ENCODE results near the gene MRPL50.
A peak's percentile ranks its signal among the peaks of the same experiment; 100 is the strongest.

MRPL50 gene

GRCh38 chr9:101398068-101398929 is at the start of gene MRPL50, which contains the start of gene ZNF189:
TSS of gene MRPL50 (minus strand) at chr9:101398618. CDS start at chr9:101398592, 26 bp downstream.
TSS of gene ZNF189 (plus strand) at chr9:101398851. CDS start at chr9:101399157, 306 bp downstream.
- peak; percentile 84 for DNase-seq (ENCODE audit: extremely low spot score, insufficient read length, low read depth)
- FAIRE-seq: peak; percentile 99

- DNase-seq (ENCODE audit: extremely low spot score, insufficient read length, low read depth) (no peak), FAIRE-seq (no peak)
Observed at GRCh38 chr9:101446732-101447131, 48.3 kb upstream of the MRPL50 start.

GRCh38 chr9:101445353-101446029 is 47.1 kb upstream of the MRPL50 start:
- DNase-seq (ENCODE audit: extremely low spot score, insufficient read length, low read depth) (no peak), FAIRE-seq (no peak)

GRCh38 chr9:101443364-101443771 is 45.0 kb upstream of the MRPL50 start:
- no peak for DNase-seq (ENCODE audit: extremely low spot score, insufficient read length, low read depth)
- no peak for FAIRE-seq

GRCh38 chr9:101442736-101443135 is 44.3 kb upstream of the MRPL50 start:
- FAIRE-seq (no peak), DNase-seq (ENCODE audit: extremely low spot score, insufficient read length, low read depth) (no peak)

- DNase-seq (ENCODE audit: extremely low spot score, insufficient read length, low read depth) (no peak), FAIRE-seq (no peak)
Observed at GRCh38 chr9:101442318-101442717, 43.9 kb upstream of the MRPL50 start.

GRCh38 chr9:101440714-101441230 is 42.4 kb upstream of the MRPL50 start:
- no peak for FAIRE-seq
- no peak for DNase-seq (ENCODE audit: extremely low spot score, insufficient read length, low read depth)

- FAIRE-seq: no peak
- DNase-seq (ENCODE audit: extremely low spot score, insufficient read length, low read depth): no peak
Observed at GRCh38 chr9:101438523-101438922, 40.1 kb upstream of the MRPL50 start.

- no peak for FAIRE-seq
- DNase-seq (ENCODE audit: extremely low spot score, insufficient read length, low read depth): no peak
Observed at GRCh38 chr9:101437806-101438232, 39.4 kb upstream of the MRPL50 start.

- FAIRE-seq (no peak), DNase-seq (ENCODE audit: extremely low spot score, insufficient read length, low read depth) (no peak)
Observed at GRCh38 chr9:101435601-101436079, 37.2 kb upstream of the MRPL50 start, which contains the start of gene ALDOB. TSS of gene ALDOB (minus strand) at chr9:101435774. CDS start at chr9:101430887, 4,887 bp downstream.

GRCh38 chr9:101434998-101435397 is 36.6 kb upstream of the MRPL50 start:
- DNase-seq (ENCODE audit: extremely low spot score, insufficient read length, low read depth): no peak
- FAIRE-seq: no peak

- FAIRE-seq (no peak), DNase-seq (ENCODE audit: extremely low spot score, insufficient read length, low read depth) (no peak)
Observed at GRCh38 chr9:101433229-101433628, 34.8 kb upstream of the MRPL50 start.

- FAIRE-seq: no peak
Observed at GRCh38 chr9:101432740-101433139, 34.3 kb upstream of the MRPL50 start.

GRCh38 chr9:101432171-101432570 is 33.8 kb upstream of the MRPL50 start:
- FAIRE-seq (no peak), DNase-seq (ENCODE audit: extremely low spot score, insufficient read length, low read depth) (no peak)

More at GRCh38 chr9:101432740-101433139, 34.3 kb upstream of the MRPL50 start:
- no peak for DNase-seq (ENCODE audit: extremely low spot score, insufficient read length, low read depth)

GRCh38 chr9:101429736-101430135 is 31.3 kb upstream of the MRPL50 start:
- no peak for DNase-seq (ENCODE audit: extremely low spot score, insufficient read length, low read depth)
- FAIRE-seq: no peak

- FAIRE-seq: no peak
Observed at GRCh38 chr9:101428909-101429308, 30.5 kb upstream of the MRPL50 start.

GRCh38 chr9:101427957-101428655 is 29.7 kb upstream of the MRPL50 start:
- FAIRE-seq: peak; percentile 54

More at GRCh38 chr9:101428909-101429308, 30.5 kb upstream of the MRPL50 start:
- DNase-seq (ENCODE audit: extremely low spot score, insufficient read length, low read depth): no peak

GRCh38 chr9:101427358-101427757 is 28.9 kb upstream of the MRPL50 start:
- no peak for FAIRE-seq

More at GRCh38 chr9:101427957-101428655, 29.7 kb upstream of the MRPL50 start:
- no peak for DNase-seq (ENCODE audit: extremely low spot score, insufficient read length, low read depth)

GRCh38 chr9:101421653-101422065 is 23.2 kb upstream of the MRPL50 start:
- no peak for FAIRE-seq
- no peak for DNase-seq (ENCODE audit: extremely low spot score, insufficient read length, low read depth)

More at GRCh38 chr9:101427358-101427757, 28.9 kb upstream of the MRPL50 start:
- DNase-seq (ENCODE audit: extremely low spot score, insufficient read length, low read depth): no peak

- FAIRE-seq (no peak), DNase-seq (ENCODE audit: extremely low spot score, insufficient read length, low read depth) (no peak)
Observed at GRCh38 chr9:101419863-101420262, 21.4 kb upstream of the MRPL50 start.

All from GM18507 (cell line).